22Rv1 (cell line): ENCODE measurements around the gene MED26.

Experiments
- ZFX ChIP-seq: fragments of 450-650 bp; IDR thresholded peaks from 2 replicates; pipeline ENCODE4 v1.6.1; 2017; ENCODE audit warnings: antibody characterized with exemption, borderline replicate concordance
- TF ChIP-seq, protein P1 (sequence below): fragments of 450-650 bp; IDR thresholded peaks from 2 replicates; pipeline ENCODE4 v1.5.1; 2017; ENCODE audit warnings: mild to moderate bottlenecking

DNA sequence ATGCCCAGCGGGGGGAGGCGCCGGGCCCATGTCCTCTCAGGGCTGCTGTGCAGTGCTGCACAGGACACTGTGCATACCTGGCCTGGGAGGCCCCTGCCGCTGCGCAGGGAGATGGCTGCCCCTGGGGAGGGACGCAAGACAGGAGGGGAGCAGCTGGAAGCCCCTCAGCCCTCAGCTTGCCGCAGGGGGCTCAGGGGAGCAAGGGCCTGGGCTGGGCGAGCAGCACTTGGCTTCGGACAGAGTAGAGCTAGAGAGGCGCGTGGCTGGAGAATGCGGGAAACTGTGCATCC, 96.7 kb downstream of the MED26 start:
- TF ChIP-seq, protein P1, sequence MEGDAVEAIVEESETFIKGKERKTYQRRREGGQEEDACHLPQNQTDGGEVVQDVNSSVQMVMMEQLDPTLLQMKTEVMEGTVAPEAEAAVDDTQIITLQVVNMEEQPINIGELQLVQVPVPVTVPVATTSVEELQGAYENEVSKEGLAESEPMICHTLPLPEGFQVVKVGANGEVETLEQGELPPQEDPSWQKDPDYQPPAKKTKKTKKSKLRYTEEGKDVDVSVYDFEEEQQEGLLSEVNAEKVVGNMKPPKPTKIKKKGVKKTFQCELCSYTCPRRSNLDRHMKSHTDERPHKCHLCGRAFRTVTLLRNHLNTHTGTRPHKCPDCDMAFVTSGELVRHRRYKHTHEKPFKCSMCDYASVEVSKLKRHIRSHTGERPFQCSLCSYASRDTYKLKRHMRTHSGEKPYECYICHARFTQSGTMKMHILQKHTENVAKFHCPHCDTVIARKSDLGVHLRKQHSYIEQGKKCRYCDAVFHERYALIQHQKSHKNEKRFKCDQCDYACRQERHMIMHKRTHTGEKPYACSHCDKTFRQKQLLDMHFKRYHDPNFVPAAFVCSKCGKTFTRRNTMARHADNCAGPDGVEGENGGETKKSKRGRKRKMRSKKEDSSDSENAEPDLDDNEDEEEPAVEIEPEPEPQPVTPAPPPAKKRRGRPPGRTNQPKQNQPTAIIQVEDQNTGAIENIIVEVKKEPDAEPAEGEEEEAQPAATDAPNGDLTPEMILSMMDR, result no peak
- no peak for TF ChIP-seq ZFX
